GM12878 (cell line): ENCODE measurements around the gene SYTL5.

Source experiments
- BHLHE40 ChIP-seq, 2 experiments: fragments of 450-650 bp in 1 of 2; IDR thresholded peaks; 2 replicates each; pipeline ENCODE4 v1.6.1; 2011 to 2017; ENCODE audit warnings: low read depth in 2 of 2, borderline replicate concordance in 1 of 2, improper control_type of control experiment in 1 of 2, low read length in 1 of 2, mild to moderate bottlenecking in 1 of 2
- EGR1 ChIP-seq, 2 experiments: IDR thresholded peaks; 1 replicate in 1 of 2; 2 replicates in 1 of 2; pipeline ENCODE4 v1.6.1; 2011 to 2012; ENCODE audit warnings: low read depth in 2 of 2, low read length in 2 of 2, borderline replicate concordance in 1 of 2, mild to moderate bottlenecking in 1 of 2, moderate library complexity in 1 of 2
- POLR2A ChIP-seq: IDR thresholded peaks from 2 replicates; pipeline ENCODE4 v1.6.1; 2011; ENCODE audit warnings: low read depth, mild to moderate bottlenecking, low read length
- RAD21 ChIP-seq: IDR thresholded peaks from 2 replicates; pipeline ENCODE4 v1.6.1; 2011; ENCODE audit warnings: mild to moderate bottlenecking, low read depth, low read length, moderate library complexity; ENCODE audit not compliant: insufficient read depth
- TARDBP ChIP-seq: IDR thresholded peaks from 2 replicates; pipeline ENCODE4 v1.6.1; 2016; ENCODE audit warnings: borderline replicate concordance
- ZBTB40 ChIP-seq: fragments of 450-650 bp; IDR thresholded peaks from 2 replicates; pipeline ENCODE4 v1.6.1; 2016; ENCODE audit warnings: mild to moderate bottlenecking, moderate library complexity, borderline replicate concordance

GRCh38 chrX:38041237-38041636 is 34.9 kb downstream of the SYTL5 start:
- TF ChIP-seq BHLHE40 (IDR thresholded peaks at IDR 0.05; ENCODE audit: borderline replicate concordance in 1 of 2, low read depth in 2 of 2, low read length in 1 of 2) (no peak), EGR1 (IDR thresholded peaks at IDR 0.05; ENCODE audit: borderline replicate concordance in 1 of 2, low read depth in 2 of 2, low read length in 2 of 2) (no peak), TARDBP (no peak), ZBTB40 (no peak), POLR2A (no peak), RAD21 (no peak)
